Suprapubic skin (tissue), 4 donors: ENCODE results near the gene PDE4B. TPM values are rescaled to one million over a fixed set of nuclear protein-coding genes. Genes with fewer than 3 reads are reported as not detected.

Experiments
- DNase-seq, 2 donors: peaks; one replicate each; pipeline ENCODE4 v3.0.0-alpha.2; 2019; ENCODE audit warnings: low spot score in 2 of 2
- H3K27ac ChIP-seq: fragments of 200-600 bp; sonication (generic); one replicate; pipeline ENCODE4 v1.5.1; 2019
- H3K27me3 ChIP-seq: fragments of 200-600 bp; sonication (generic); one replicate; pipeline ENCODE4 v1.5.1; 2019
- H3K36me3 ChIP-seq: fragments of 200-600 bp; sonication (generic); one replicate; pipeline ENCODE4 v1.5.1; 2019
- H3K4me1 ChIP-seq: fragments of 200-600 bp; sonication (generic); one replicate; pipeline ENCODE4 v1.5.1; 2019
- H3K4me3 ChIP-seq: fragments of 200-600 bp; sonication (generic); one replicate; pipeline ENCODE4 v1.5.1; 2019; ENCODE audit warnings: mild to moderate bottlenecking
- H3K9me3 ChIP-seq: fragments of 200-600 bp; sonication (generic); one replicate; pipeline ENCODE4 v1.5.1; 2019
- EP300 ChIP-seq: sonication (generic); formaldehyde crosslinking; IDR thresholded peaks from one replicate; pipeline ENCODE4 v1.6.1; 2017; ENCODE audit warnings: antibody characterized with exemption
- POLR2A ChIP-seq, 2 donors: fragments of 450-650 bp; IDR thresholded peaks; one replicate each; pipeline ENCODE4 v1.6.1; 2017; ENCODE audit warnings: antibody characterized with exemption in 2 of 2, mild to moderate bottlenecking in 2 of 2, moderate library complexity in 2 of 2
- POLR2AphosphoS5 ChIP-seq, 3 donors: sonication (generic); formaldehyde crosslinking; IDR thresholded peaks; one replicate each; pipeline ENCODE4 v1.6.1; 2017; ENCODE audit warnings: antibody characterized with exemption in 3 of 3
- WGBS: methylation state at CpG from one replicate; pipeline ENCODE4 v1.1.5; 2018; 5-methylcytosine and 5-hydroxymethylcytosine counted together
- total RNA-seq, 4 donors: library from RNA; depleted of rRNA; stranded (reverse); fragments of >200 nt; gene quantifications; one replicate each; pipeline ENCODE4 v1.1.0, GENCODE V29; 2016
- TF ChIP-seq, protein P1 (sequence below), 2 donors: fragments of 200-600 bp in 1 of 2; fragments of 450-650 bp in 1 of 2; sonication (generic) in 1 of 2; IDR thresholded peaks; one replicate each; pipeline ENCODE4 v1.5.1; 2016 to 2019; ENCODE audit warnings: antibody characterized with exemption in 2 of 2, mild to moderate bottlenecking in 1 of 2, moderate library complexity in 1 of 2

The PDE4B gene
- total RNA-seq, 4 donors from 2014 or later, result 14.2 to 27.6 (median 16.7) TPM

DNA sequence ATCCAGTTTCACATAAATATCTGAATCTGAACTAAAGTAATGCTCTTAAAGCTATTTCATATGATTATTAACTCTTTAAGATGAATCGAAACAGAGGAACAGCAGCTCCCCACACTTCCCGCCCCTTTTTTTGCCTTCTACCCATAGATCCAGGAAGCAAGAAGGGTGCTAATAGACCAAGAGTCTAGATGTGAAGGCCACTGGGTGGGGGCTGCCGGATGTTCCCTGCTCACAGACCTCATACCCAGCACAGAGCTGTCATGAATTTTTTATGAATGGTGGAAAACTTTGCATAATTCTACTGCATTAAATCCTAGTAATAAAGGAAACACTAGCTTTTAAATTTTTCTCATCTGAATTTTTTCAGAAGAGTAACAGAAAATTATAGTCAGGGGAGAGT is 457.4 kb downstream of the PDE4B start:
- Histone ChIP-seq H3K4me3 (no peak overlapping the region), H3K36me3 (no peaks in the 10 kb centered on the region), H3K9me3 (no peaks in the 10 kb centered on the region), H3K27me3 (no peaks in the 10 kb centered on the region), H3K4me1 (peaks cover 10% of the 10 kb centered on the region), H3K27ac (no peak overlapping the region)
- 90% methylated on average over 3 of the region's 3 CpGs for WGBS
- DNase-seq, result no peak
- TF ChIP-seq, protein P1, sequence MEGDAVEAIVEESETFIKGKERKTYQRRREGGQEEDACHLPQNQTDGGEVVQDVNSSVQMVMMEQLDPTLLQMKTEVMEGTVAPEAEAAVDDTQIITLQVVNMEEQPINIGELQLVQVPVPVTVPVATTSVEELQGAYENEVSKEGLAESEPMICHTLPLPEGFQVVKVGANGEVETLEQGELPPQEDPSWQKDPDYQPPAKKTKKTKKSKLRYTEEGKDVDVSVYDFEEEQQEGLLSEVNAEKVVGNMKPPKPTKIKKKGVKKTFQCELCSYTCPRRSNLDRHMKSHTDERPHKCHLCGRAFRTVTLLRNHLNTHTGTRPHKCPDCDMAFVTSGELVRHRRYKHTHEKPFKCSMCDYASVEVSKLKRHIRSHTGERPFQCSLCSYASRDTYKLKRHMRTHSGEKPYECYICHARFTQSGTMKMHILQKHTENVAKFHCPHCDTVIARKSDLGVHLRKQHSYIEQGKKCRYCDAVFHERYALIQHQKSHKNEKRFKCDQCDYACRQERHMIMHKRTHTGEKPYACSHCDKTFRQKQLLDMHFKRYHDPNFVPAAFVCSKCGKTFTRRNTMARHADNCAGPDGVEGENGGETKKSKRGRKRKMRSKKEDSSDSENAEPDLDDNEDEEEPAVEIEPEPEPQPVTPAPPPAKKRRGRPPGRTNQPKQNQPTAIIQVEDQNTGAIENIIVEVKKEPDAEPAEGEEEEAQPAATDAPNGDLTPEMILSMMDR (IDR thresholded peaks at IDR 0.05), result no peak
- TF ChIP-seq POLR2A (IDR thresholded peaks at IDR 0.05), result no peak

DNA sequence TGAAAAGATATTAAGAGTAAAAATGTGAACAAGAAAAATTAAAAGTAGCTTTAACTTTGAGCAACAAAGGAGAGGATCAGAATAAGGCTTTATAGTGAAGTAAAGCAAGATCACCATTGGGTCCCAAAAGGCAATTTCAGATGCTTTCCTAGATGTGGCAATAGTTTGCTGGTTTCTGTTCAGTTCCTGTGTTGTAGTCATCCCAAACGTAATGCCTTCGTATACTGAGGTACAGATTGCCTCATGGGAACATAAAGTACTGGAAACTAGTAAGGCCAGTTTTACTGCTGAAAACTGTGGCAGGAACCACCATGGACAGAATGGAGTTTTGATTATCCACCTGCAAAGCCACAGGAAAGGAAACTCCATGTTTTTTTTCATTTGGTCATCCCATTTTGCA is 457.8 kb downstream of the PDE4B start:
- no peak for DNase-seq
- Histone ChIP-seq H3K4me3 (no peak overlapping the region), H3K27ac (no peak overlapping the region), H3K4me1 (peaks cover 10% of the 10 kb centered on the region), H3K9me3 (no peaks in the 10 kb centered on the region), H3K36me3 (no peaks in the 10 kb centered on the region), H3K27me3 (no peaks in the 10 kb centered on the region)
- WGBS, result 59% methylated on average over 2 of the region's 2 CpGs
- peak; percentile 58 for TF ChIP-seq EP300
- TF ChIP-seq, protein P1 (IDR thresholded peaks at IDR 0.05), result no peak

DNA sequence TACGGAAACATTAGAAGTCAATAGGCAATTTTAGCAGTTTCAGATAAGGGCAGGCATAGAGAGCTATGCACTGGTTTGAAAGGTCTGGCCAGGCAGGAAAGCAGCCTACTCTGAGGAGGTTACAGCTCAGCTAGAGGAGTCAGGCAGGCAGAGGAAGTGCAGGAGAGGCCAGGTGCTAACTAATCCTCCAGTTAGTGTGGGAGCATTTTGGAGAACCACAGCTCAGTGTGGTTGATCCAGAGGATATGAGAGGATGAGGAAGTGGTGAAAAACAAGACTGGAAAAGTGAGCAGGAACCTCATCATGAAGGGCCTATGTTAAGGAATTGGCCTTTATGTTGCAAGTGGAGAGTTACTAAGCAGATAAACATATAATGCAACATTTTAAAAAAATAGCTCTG is 458.9 kb downstream of the PDE4B start:
- Histone ChIP-seq H3K4me1 (peaks cover 10% of the 10 kb centered on the region), H3K4me3 (no peak overlapping the region), H3K27ac (no peak overlapping the region), H3K9me3 (no peaks in the 10 kb centered on the region), H3K27me3 (no peaks in the 10 kb centered on the region), H3K36me3 (no peaks in the 10 kb centered on the region)
- no peak for TF ChIP-seq POLR2A (IDR thresholded peaks at IDR 0.05)
- WGBS, result 87% methylated on average over 1 of the region's 1 CpG
- no peak for DNase-seq

DNA sequence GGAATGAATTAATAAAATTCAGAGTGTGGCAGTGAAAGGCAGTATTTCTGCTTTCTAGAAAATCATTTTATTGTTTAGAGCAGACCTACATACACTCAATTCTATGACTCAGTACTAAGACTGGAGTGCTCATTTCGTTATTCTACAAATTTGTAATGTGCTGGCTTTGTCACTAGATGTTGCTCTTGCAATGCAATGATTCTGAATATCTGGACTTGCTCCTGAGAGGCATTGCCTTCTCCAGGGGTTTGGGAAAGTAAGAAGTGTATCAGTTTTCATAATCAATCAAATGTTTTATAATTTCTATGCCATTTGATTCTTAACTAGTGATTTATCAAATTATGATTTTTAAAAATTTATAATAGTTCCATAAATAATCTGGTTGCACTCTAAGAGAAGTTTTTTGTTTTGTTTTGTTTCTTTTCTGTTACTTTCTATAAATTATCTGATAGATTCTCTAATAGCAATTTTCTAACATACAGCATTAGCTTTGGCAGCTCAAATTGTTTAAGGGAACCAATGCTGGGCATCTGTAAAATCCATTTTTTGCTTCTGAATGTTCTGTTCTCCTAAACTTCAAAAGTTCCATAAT is 460.7 kb downstream of the PDE4B start:
- 0% methylated on average over 1 of the region's 1 CpG for WGBS
- no peak for DNase-seq

DNA sequence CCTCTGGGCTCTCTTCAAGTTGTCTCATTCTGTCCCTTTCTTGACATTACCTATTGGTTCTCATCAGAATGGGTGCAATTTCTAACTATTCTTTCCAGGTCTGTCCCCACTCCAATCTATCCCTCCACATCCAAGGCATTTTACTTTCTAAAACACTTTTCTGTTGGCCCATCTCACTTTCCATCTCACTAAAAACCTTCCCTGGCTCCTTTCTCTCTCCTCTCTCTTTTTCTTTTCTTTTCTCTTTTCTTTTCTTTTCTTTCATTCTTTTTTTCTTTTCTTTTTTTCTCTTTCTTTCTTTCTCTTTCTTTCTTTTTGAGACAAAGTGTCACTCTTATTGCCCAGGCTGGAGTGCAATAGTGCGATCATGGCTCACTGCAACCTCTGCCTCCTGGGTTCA is 462.1 kb downstream of the PDE4B start:
- no peak overlapping the region for H3K4me3 ChIP-seq
- peaks cover 10% of the 10 kb centered on the region for H3K4me1 ChIP-seq
- H3K9me3 ChIP-seq, result no peaks in the 10 kb centered on the region
- H3K27ac ChIP-seq, result no peak overlapping the region
- 96% methylated on average over 1 of the region's 1 CpG for WGBS
- no peak for DNase-seq
- TF ChIP-seq POLR2AphosphoS5 (IDR thresholded peaks at IDR 0.05), result no peak
- no peak for TF ChIP-seq POLR2A (IDR thresholded peaks at IDR 0.05)
- TF ChIP-seq EP300, result no peak
- TF ChIP-seq, protein P1 (IDR thresholded peaks at IDR 0.05), result no peak
- no peaks in the 10 kb centered on the region for H3K36me3 ChIP-seq
- H3K27me3 ChIP-seq, result no peaks in the 10 kb centered on the region

More for the DNA sequence above, 460.7 kb downstream of the PDE4B start:
- Histone ChIP-seq H3K27ac (no peak overlapping the region), H3K4me1 (peaks cover 10% of the 10 kb centered on the region), H3K9me3 (no peaks in the 10 kb centered on the region), H3K27me3 (no peaks in the 10 kb centered on the region), H3K36me3 (no peaks in the 10 kb centered on the region), H3K4me3 (no peak overlapping the region)
- no peak for TF ChIP-seq POLR2A (IDR thresholded peaks at IDR 0.05)
- no peak for TF ChIP-seq POLR2AphosphoS5 (IDR thresholded peaks at IDR 0.05)
- TF ChIP-seq, protein P1 (IDR thresholded peaks at IDR 0.05), result peak; percentile 64 to 68
